Measurements from ENCODE around the gene CER1.
"Not testable (repeated sequence)": the region's sequence is repeated elsewhere in the genome, so short reads cannot be mapped to it uniquely, and the experiment has no call there.

The CER1 gene

DNA sequence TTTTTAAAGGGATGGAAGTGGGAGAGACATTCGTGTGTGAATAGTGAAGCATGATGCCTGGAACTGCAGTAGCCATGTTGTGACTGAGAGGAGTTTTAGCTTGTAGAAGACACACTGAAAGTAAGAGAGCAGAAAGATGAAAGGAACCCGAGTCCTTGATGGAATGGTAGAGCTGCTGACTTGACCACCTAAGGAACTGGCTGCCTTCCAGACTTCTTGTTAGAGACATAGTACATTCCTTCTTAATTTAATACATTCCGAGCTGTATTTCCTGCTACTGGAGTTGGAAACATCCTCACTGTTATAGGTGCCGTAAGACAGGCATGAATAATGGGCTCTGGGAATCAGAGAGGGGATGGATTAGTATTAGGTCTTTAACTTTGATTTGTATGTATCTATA lies 7.4 kb downstream of the CER1 start:
- no peak for DNase-seq (ENCODE audit: low read depth)

DNA sequence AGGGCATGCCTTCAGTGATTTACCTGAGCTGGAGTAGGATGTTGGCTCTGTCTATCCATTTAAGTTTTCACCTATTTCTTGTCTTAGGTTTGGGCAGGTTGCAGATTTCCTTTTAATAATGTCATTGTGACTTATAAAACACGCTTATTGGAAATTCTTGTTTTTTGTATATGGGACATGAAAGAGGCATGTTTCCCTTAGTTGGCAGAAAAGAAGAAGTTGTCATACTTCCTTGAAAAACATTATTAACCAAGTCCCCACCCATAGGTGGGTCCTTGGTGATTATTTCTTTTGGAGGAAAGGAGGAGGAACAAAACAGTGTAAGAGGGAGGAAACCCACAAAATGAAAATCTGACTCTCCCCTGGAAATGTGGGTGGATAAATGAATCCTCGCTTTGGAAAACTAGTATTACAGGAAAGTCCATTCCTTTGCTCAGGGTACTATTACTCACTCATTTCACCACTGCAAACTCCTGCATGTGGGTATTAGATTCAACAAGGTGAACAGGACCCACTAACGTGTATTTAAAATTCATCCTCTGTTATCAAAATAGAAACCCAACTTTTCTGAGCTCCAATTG lies 9.3 kb downstream of the CER1 start:
- no peak for DNase-seq (ENCODE audit: low read depth)

DNA sequence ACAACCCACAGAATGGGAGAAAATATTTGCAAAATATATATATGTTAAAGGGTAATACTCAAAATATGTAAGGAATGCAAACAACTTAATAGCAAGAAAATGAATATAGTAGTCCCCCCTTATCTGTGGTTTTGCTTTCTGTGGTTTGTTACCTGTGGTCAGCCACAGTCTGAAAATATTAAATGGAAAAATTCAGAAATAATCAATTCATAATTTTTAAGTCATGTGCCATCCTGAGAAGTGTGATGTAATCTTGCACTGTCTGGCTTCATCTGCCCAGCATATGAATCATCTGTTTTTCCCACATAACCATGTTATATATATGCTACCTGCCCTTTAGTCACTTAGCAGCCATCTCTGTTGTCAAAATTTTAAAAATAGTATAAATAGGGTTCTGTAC lies 11.7 kb downstream of the CER1 start:
- DNase-seq (ENCODE audit: low read depth) = no peak

DNA sequence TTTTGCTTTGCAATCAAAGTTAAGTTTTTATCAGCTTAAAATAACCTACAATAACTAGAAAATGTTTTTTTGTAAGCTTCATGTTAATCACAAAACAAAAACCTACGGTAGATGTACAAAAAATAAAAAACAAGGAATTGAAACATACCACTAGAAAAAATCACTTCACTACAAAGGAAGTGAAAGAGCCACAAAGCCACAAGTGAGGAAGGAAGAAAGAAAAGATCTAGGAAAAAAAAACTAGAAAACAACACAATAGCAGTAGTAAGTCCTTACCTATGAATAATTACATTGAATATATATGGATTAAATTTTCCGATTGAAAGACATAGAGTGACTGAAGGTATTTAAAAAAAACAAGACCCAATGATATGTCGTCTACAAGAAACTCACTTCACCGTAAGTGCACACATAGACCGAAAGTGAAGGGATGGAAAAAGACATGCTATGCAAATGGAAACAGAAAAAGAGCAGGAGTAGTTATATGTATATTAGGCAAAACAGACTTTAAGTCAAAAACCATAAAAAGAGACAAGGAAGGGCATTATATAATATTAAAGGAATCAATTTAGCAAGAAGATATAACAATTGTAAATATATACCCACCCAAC lies 15.9 kb downstream of the CER1 start:
- DNase-seq (ENCODE audit: low read depth) = no peak

DNA sequence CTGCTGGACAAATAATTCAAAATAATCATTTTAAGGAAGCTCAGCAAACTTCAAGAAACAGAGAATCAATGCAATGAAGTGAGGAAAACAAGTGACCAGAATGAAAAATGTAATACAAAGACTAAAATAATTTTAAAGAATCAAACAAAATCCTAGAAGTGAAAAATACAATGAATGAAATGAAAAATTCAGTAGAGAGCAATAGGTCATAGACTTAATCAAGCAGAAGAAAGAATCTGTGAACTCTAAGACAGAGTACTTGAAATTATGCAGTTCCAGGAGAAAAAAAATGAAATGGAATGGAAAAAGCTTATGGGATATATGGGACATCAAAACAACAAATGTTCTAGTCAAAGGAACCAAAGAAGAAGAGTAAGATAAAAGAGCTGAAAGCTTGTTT lies 17.5 kb downstream of the CER1 start:
- no peak for DNase-seq (ENCODE audit: low read depth)

DNA sequence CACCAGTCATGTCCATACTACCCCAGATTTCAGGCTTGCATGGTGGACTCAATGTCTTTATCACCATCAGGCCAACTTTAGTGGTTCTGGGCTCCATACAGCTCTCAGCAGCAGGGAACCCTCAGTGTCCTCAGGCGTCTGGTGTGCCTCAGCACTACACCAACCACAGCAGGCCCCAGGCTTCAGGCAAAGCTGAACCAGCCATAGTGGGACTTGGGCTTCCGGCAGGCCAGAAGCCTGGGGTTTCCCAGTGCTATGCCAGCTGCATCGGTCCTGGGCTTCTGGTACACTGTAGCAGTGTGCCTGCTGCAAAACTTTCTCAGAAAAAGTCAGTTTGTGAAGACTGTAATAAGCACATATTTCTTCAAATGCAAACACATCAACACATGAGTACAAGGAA lies 18.3 kb downstream of the CER1 start:
- DNase-seq (ENCODE audit: low read depth) = no peak

DNA sequence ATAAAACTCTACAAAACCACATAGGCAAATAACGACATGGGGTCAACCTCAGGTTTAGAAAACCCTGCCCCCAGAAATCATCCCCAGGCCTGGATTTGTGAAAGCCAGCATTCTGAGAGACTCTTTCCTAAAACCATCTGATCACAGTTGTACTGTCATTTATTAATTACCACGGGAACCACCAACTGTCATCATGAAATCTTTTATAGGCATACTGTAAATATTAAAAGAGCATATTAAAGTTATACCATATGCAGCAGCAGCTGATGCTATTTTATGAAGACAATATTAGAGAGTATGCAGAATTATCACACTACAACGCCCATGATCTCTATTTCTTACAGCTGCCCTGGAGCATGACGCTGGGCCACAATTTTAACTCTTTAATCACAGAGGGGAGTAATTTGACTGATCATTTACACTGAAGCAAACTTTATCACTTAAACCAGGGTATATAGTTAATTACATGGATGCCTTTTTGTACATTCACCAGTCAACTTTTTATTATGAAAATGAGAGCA lies 20.3 kb downstream of the CER1 start:
- DNase-seq (ENCODE audit: low read depth) = no peak

DNA sequence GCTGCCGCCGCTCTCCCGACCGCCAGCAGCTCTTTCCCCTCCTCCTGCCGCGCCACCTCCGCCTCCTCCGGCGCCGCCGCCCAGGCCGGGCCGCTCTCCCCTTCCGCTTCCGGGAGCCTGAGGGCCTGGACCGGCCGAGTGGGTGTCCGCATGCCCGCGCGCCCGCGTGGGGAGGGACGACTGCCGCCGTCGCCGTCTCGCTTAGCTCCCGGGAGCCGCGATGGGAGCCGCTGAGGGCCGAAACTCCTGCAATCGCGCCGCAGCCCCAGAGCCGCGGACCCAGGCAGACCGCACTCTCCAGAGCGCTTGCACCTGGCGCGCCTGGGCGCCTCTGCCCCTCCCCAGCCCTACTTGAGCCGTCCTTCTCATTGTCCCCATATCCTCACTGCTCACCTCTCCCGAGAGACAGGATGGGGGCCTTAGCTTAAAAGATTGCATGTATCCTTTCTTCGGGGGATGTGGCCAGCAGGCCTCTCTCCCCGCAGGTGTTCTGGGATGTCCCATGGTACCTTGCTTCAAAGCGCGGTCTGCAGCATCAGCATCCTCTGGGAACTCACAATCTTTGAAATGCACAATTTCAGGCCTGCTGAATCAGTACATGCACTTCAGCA lies 29.2 kb downstream of the CER1 start, which contains the start of gene ZDHHC21:
Gene ZDHHC21 (minus strand): TSS at position 182 of the 611 bp plus-strand sequence. CDS start 19,092 bp downstream, outside the sequence.
- DNase-seq (ENCODE audit: low read depth) = peak; percentile 40

DNA sequence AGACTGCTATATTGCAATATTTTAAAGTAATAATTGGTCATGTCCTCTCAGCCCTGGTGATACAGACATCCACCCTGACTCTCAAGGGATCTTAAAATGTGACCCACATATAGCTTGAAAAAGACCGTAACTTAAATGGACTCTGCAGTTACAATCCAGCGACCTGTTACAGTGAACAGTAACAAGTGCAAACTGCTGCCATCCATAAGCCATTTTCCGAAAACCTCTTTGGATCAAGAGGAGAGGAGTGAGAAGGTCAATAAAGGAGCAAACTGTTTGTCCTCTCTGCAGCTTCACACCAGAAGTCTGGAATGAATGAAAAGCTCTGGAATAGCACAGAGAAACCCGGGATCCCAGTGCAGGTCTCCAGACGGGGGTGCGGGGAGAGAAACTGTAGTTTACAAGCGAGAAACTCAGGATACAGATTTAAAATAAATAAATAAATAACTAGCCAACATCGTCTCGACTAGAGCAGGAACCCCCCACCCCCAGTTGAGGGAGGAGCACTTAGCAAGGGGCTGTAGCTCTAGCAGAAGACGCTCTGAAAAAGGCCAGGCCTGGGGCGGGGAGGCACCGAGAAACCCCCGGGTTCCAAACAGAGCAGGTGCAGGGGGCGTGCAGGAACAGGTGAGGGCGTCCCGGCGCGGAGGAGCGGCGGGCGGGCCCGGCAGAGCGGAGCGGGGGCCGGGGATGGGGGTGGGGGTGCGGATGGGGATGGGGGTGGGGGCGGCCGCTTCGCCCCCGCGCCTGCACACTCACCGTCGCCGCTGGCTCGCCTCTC lies 29.9 kb downstream of the CER1 start:
- DNase-seq (ENCODE audit: low read depth) = no peak

DNA sequence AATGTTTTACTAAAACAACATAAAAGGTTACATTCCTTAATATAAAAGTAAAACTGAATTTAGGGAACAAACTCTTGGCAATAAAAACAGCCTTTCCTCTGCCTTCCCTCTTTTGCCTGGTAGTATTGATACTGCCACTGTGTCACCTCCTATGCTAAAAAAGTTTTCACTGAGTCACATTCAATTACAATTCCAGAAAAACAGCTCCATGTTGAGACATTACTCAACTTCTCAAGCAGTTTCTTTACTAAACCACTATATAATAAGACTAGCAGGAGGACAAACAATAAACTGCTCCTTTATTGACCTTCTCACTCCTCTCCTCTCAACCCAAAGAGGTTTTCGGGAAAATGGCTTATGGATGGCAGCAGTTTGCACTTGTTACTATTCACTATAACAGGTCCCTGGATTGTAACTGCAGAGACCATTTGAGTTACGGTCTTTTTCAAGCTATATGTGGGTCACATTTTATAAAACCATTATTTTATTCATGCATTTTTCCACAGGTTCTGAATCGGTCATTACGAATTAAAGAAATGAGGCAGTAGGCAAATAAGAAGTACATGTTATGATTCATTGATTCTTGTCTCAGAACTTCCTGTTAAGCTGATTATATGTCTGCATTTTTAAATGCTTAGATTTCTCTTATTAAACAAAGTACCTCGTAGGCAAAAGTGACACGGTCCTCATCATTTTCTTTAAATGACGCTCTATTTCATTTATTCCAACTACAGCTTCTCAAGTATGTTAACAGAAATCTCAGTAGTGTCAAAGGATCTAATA lies 31.4 kb downstream of the CER1 start:
- DNase-seq (ENCODE audit: low read depth) = no peak

DNA sequence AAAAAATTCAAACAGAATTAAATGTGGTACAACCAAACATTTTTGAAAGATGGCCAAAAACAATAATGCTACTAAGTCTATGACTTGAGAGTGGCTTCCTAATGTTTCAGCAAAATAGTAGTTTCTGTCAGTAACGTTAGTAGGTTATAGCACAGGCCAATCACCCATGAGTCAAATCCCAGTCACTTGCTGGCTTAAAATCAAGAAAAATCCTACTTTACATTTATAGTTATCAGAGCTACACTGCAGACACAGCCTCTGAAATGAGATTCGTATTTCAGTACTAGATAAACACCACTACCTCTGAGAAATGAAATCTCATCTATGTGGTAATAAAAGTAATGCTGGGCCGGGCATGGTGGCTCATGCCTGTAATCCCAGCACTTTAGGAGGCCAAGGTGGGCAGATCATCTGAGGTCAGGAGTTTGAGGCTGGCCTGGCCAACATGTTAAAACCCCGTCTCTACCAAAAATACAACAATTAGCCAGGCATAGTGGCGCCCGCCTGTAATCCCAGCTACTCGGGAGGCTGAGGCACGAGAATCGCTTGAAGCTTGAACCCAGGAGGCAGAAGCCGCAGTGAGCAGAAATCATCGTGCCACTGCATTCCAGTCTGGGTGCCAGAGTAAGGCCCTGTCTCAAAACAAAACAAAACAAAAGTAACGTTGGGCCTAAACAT lies 35.4 kb downstream of the CER1 start:
- DNase-seq (ENCODE audit: low read depth) = no peak

DNA sequence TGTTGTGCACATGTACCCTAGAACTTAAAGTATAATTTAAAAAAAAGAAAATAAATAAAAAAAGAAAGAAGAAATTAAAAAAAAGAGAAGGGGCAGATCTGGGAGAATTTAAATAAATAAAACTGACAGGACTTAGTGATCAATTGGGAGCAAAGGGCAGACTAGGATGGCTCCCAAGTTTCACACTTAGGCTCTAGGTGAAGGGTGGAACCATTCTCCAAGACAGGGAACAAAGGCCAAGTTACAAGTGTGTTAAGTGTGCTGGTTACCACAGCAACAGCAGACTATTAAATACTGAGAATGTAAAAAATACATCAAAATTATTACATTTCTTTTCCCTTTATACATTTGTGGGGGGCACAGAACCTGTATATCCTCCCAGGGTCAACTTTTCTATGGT lies 36.4 kb downstream of the CER1 start:
- DNase-seq (ENCODE audit: low read depth) = no peak

DNA sequence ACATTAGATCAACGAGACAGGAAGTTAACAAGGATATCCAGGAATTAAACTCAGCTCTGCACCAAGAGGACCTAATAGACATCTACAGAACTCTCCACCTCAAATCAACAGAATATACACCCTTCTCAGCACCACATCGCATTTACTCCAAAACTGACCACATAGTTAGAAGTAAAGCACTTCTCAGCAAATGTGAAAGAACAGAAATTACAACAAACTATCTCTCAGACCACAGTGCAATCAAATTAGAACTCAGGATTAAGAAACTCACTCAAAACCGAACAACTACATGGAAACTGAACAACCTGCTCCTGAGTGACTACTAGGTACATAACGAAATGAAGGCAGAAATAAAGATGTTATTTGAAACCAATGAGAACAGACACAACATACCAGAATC lies 39.9 kb downstream of the CER1 start:
- not testable (repeated sequence) for DNase-seq (ENCODE audit: low read depth)

DNA sequence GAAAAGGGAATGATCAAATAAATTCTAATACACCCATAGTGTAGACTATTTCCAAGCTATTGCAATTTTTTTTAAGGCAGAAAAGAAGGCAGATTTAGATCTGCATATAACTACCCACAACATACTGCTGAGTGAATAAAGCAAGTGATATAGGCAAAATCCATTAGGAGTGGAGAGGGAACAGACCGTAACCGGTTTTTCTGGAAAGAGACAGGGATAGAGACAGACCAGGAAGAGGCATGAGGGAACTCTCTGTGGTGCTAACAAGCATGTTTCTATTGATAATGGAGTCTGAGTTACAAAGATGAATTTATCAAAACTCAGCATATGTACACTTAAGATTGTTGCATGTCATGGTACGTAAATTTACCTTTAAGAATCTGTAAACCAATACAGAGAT lies 43.8 kb downstream of the CER1 start:
- DNase-seq (ENCODE audit: low read depth) = no peak

DNA sequence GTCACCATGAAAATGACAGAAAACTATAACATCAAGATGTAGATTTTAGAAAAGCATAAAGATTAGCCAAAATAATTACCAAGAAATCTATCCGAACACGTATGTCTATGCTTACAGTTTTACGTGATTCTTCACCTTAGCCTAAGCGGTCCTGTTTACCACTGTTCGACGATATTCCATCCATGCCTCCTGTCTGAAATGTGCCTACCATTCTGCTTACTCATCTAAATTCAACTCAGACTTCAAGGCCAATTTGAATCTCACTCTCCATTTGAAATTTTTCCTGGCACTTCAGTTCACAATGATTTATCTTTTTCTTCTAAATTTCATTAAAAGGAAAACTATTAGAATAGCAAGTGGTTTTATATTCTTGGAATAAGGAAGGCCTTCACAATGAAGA lies 44.7 kb downstream of the CER1 start:
- no peak for DNase-seq (ENCODE audit: low read depth)

DNA sequence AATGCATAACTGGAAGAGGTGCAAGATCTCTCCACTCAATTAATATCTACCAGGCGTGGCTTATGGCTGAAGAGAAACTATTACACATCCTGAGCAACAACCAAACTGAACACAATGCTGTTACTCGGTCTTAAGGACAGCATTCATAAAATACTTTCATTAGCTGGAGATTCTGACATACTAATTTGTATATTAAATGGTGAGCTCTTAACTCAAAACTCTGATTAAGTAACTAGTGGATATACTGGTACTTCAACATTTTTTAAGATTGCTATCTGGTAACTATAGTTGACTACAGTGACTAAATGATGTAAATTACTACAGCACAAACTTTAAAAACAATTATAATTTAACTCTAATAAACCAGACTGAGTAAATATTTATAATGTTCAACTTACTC lies 45.1 kb downstream of the CER1 start:
- no peak for DNase-seq (ENCODE audit: low read depth)

DNA sequence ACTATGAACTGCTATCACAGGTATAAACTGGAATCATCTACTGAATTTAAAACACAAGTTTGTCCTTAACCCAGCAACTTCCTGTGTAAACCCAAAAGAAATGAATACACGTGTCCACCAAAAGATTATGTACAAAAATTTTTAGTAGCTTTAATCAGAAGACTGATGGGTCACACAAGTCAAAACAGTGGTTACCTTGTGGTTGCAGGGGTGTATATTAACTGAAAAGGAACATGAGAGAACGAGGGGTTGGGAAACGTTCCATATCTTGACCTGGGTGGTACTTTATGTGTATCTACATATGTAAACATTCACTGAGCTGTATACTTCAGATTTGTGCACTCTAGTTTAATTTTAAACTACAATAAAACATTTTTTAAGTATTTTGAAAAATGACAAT lies 47.9 kb downstream of the CER1 start:
- DNase-seq (ENCODE audit: low read depth) = no peak

DNA sequence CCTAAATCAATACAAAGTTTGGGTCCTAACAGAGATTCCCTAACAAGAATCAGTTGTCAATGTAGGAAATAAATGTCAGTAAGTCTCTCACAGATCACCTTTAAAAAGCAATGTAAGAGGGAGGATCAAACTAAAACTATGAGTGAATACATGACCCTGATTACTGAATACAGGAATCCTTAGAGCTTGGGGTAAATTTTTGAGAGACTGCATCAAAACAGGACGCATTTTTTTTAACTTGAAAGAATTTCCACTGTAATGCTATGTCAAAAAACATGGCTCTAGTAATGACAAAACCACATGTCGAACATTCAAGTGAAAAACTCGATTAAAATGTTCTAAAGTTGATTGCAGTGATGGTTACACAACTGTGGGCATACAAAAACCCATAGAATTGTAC lies 51.2 kb downstream of the CER1 start:
- no peak for DNase-seq (ENCODE audit: low read depth)

DNA sequence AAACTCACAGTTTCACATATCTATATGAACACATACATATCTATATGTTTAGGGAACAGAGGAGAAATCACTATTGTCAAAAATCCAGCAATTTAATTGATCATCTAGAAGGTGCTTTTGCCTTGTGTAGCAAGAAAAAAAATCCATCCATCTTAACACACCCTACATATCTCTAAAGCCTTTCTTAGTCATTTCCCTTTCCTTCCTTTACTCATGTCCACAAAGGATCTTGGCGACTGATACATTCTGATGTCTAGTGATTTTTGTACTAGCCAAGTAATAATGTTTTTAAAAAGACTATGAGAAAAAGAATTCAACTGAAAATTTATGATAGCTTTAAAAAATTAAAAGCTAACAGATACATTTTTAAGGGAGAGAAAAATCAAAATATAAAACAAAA lies 51.8 kb downstream of the CER1 start:
- no peak for DNase-seq (ENCODE audit: low read depth)
